Karpas-422 (cell line): ENCODE data around the gene COPZ1. TPM values are rescaled to one million over a fixed set of nuclear protein-coding genes. Genes with fewer than 3 reads are reported as not detected.
A peak's percentile ranks its signal among the peaks of the same experiment; 100 is the strongest.

Source experiments
- DNase-seq: peaks from one replicate; pipeline ENCODE4 v3.0.0-alpha.2; 2015
- H2AFZ ChIP-seq: fragments of 200-600 bp; sonication (generic); 2 replicates; pipeline ENCODE4 v1.6.1; 2014; ENCODE audit warnings: antibody characterized with exemption, low read length, mixed read lengths
- H3K27ac ChIP-seq: fragments of 200-600 bp; sonication (generic); 2 replicates; pipeline ENCODE4 v1.5.1; 2014; ENCODE audit warnings: mild to moderate bottlenecking, low read length, moderate library complexity
- H3K27me3 ChIP-seq: fragments of 200-600 bp; sonication (generic); 2 replicates; pipeline ENCODE4 v1.6.1; 2014; ENCODE audit warnings: low read length, mixed read lengths
- H3K36me3 ChIP-seq: fragments of 200-600 bp; sonication (generic); 2 replicates; pipeline ENCODE4 v1.6.1; 2014; ENCODE audit warnings: low read length, mixed read lengths; ENCODE audit not compliant: insufficient read depth
- H3K4me1 ChIP-seq: fragments of 200-600 bp; sonication (generic); 2 replicates; pipeline ENCODE4 v1.6.1; 2014; ENCODE audit warnings: mild to moderate bottlenecking, low read length, mixed read lengths
- H3K4me2 ChIP-seq: fragments of 200-600 bp; sonication (generic); 2 replicates; pipeline ENCODE4 v1.6.1; 2014; ENCODE audit warnings: low read length, low read depth, mild to moderate bottlenecking; ENCODE audit not compliant: poor library complexity, severe bottlenecking
- H3K4me3 ChIP-seq: fragments of 200-600 bp; sonication (generic); 2 replicates; pipeline ENCODE4 v1.5.1; 2014; ENCODE audit warnings: mild to moderate bottlenecking, antibody characterized with exemption, low read length, mixed read lengths
- H3K79me2 ChIP-seq: fragments of 200-600 bp; sonication (generic); 2 replicates; pipeline ENCODE4 v1.6.1; 2014; ENCODE audit warnings: mild to moderate bottlenecking, low read length, mixed read lengths
- H3K9ac ChIP-seq: fragments of 200-600 bp; sonication (generic); 2 replicates; pipeline ENCODE4 v1.6.0; 2014; ENCODE audit warnings: low read length
- H3K9me2 ChIP-seq: fragments of 200-600 bp; sonication (generic), shearing (Covaris generic); replicated peaks from 2 replicates; pipeline ENCODE4 v1.6.0; 2014; ENCODE audit warnings: mild to moderate bottlenecking, low read length, moderate library complexity; ENCODE audit not compliant: insufficient read depth
- H3K9me3 ChIP-seq: fragments of 300-700, 200-600 bp; sonication (generic); 2 replicates; pipeline ENCODE4 v1.6.1; 2014; ENCODE audit warnings: low read length, mixed read lengths
- H4K20me1 ChIP-seq: fragments of 200-600 bp; sonication (generic); 2 replicates; pipeline ENCODE4 v1.6.1; 2014; ENCODE audit warnings: mild to moderate bottlenecking, antibody characterized with exemption, low read length, low read depth; ENCODE audit not compliant: insufficient read depth
- total RNA-seq: library from RNA; depleted of rRNA; stranded (reverse); fragments of >200 nt; shearing (Covaris generic); gene quantifications from 2 replicates; pipeline ENCODE4 v1.2.3, GENCODE V29; 2014; ENCODE audit warnings: low replicate concordance

The COPZ1 gene
- total RNA-seq, 1 experiment from 2014 or later = 164 TPM

GRCh38 chr12:54300225-54300731 is 24.7 kb upstream of the COPZ1 start:
- no peak overlapping the region for H3K4me3 ChIP-seq
- no peak overlapping the region for H3K27ac ChIP-seq
- peak overlapping the region; percentile 30 for H3K4me2 ChIP-seq
- H3K9me3 ChIP-seq = no peaks in the 10 kb centered on the region
- H3K9me2 ChIP-seq = no peaks in the 10 kb centered on the region
- H3K36me3 ChIP-seq = no peaks in the 10 kb centered on the region
- no peaks in the 10 kb centered on the region for H4K20me1 ChIP-seq
- no peak overlapping the region for H2AFZ ChIP-seq
- 0 out of 2 replicates have a peak overlapping the region, but pooled peaks have one; percentile 4 for H3K9ac ChIP-seq
- H3K27me3 ChIP-seq = no peaks in the 10 kb centered on the region
- no peaks in the 10 kb centered on the region for H3K79me2 ChIP-seq
- peaks cover 33% of the 10 kb centered on the region for H3K4me1 ChIP-seq
- no peak for DNase-seq

GRCh38 chr12:54300732-54301427 is 24.1 kb upstream of the COPZ1 start, which contains the start of gene NFE2:
Gene NFE2, minus strand, starts transcription at chr12:54301015. Its CDS starts 5,767 bp downstream, at chr12:54295248.
- H2AFZ ChIP-seq = no peak within 1 kb of the TSS
- DNase-seq = peak; percentile 56
- H3K27ac ChIP-seq = no peak within 1 kb of the TSS

DNA sequence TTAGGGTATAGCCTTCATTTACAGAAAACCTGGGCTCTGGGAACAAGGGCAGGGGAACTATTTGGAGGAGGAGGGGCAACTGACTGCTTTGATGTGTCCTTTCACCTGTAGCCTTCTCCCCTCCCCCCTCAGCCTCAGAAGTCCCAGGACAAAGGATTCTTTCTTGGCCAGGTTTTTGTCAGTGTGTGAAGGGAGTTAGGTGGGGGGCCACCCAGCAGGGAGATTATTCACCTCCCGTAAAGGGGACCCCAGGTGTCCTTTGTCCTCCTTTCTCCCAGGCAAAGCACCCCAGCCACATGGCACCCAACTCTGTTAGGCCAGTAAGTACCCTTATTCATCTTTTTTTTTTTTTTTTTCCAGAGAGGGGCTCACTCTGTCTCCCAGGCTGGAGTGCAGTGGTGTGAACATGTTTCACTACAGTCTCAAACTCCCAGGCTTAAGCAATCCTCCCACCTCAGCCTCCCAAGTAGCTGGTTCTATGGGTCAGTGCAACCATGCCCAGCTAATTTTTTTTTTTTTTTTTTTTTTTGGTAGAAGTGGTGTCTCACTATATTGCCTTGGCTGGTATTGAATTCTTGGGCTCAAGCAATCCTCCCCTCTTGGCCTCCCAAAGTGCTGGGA is 23.4 kb upstream of the COPZ1 start:
- Histone ChIP-seq H3K27ac (no peak overlapping the region), H3K4me3 (no peak overlapping the region), H3K9ac (no peak overlapping the region), H3K4me2 (no peak overlapping the region), H3K27me3 (no peaks in the 10 kb centered on the region), H3K9me2 (no peaks in the 10 kb centered on the region), H3K36me3 (no peaks in the 10 kb centered on the region), H3K79me2 (no peaks in the 10 kb centered on the region), H2AFZ (no peak overlapping the region), H3K9me3 (no peaks in the 10 kb centered on the region), H3K4me1 (peaks cover 33% of the 10 kb centered on the region), H4K20me1 (no peaks in the 10 kb centered on the region)
- DNase-seq = no peak

More at GRCh38 chr12:54300732-54301427, 24.1 kb upstream of the COPZ1 start, which contains the start of gene NFE2:
- Histone ChIP-seq H4K20me1 (no peaks in the 10 kb centered on the region), H3K36me3 (no peaks in the 10 kb centered on the region), H3K9me3 (no peaks in the 10 kb centered on the region), H3K9me2 (no peaks in the 10 kb centered on the region), H3K9ac (0 out of 2 replicates have a peak within 1 kb of the TSS, but pooled peaks have one; percentile 4), H3K4me2 (peak within 1 kb of the TSS; percentile 30), H3K4me1 (peaks cover 33% of the 10 kb centered on the region), H3K4me3 (no peak within 1 kb of the TSS), H3K27me3 (no peaks in the 10 kb centered on the region), H3K79me2 (no peaks in the 10 kb centered on the region)

DNA sequence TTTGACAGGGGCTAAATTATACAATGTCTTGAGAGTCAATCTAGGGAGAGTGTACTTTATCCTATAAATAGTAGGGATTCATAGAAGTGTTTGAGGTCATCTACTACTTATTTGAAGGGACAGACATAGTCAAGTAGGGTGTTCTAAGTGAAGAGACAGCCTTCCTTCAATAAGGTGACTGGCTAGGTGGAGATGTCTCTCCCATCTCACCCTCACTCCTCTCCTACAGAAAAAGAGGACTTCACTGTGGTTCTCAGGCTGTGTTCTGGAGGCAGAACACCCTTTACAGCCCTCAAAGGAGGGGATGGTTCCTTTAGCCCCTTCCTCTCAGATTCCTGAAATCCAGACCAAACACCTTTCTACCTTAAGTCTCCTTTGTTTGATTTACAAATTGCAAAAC is 21.3 kb upstream of the COPZ1 start:
- Histone ChIP-seq H3K27me3 (no peaks in the 10 kb centered on the region), H4K20me1 (no peaks in the 10 kb centered on the region), H3K27ac (no peak overlapping the region), H2AFZ (no peak overlapping the region), H3K9me2 (no peaks in the 10 kb centered on the region), H3K4me3 (no peak overlapping the region), H3K9me3 (no peaks in the 10 kb centered on the region), H3K4me2 (no peak overlapping the region), H3K36me3 (no peaks in the 10 kb centered on the region), H3K9ac (no peak overlapping the region), H3K4me1 (peaks cover 33% of the 10 kb centered on the region), H3K79me2 (no peaks in the 10 kb centered on the region)
- DNase-seq = no peak

GRCh38 chr12:54304187-54304810 is 20.6 kb upstream of the COPZ1 start:
- peak overlapping the region; percentile 39; the same call in 1 of the 2 replicates for H3K9ac ChIP-seq

DNA sequence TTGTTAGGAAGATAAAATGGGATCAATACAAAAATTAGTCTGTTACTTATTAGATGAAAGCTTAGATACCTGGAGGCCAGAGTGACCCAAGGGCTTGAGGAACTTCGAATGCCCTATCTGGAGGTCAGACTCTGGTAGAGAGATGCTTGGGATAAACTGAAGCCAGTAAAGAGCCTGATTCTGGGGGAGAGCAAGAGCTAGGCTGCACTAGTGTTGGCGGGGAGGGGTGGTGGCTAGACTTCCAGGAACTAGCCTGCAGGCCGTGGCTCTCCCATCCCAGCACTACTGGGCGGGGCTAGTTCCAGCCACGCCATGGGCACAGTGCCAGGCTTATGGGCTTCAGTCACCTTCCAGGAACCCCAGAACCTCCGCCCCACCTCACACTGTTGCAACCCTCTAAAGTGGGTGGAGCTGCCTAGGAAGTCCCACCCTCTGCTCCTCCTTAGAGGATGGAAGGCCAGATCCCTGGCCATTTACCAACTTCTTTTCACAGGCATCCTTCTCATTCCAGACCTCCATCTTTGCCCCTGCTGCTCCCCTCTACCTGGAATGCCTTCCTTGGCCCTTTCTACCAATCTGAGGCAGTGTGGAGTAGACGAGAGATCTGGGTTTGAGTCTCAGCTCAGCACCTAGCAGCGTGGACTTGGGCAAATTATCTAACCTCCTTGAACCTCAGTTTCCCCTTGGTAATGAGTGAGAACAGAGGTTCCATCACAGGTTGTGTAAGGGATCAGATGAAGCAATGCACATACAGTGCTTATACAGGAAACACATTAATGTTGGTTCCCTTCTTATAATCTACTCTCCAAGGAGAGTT is 17.8 kb upstream of the COPZ1 start:
- Histone ChIP-seq H3K27ac (no peak overlapping the region), H3K9me3 (no peaks in the 10 kb centered on the region), H3K9ac (no peak overlapping the region), H3K4me3 (no peak overlapping the region), H3K9me2 (no peaks in the 10 kb centered on the region), H2AFZ (no peak overlapping the region), H3K27me3 (no peaks in the 10 kb centered on the region), H3K4me1 (peaks cover 19% of the 10 kb centered on the region), H3K4me2 (no peak overlapping the region), H4K20me1 (no peaks in the 10 kb centered on the region), H3K79me2 (no peaks in the 10 kb centered on the region), H3K36me3 (no peaks in the 10 kb centered on the region)
- DNase-seq = peak; percentile 67

More at GRCh38 chr12:54304187-54304810, 20.6 kb upstream of the COPZ1 start:
- H3K79me2 ChIP-seq = no peaks in the 10 kb centered on the region
- H3K4me3 ChIP-seq = no peak overlapping the region; the same call in 1 of the 2 replicates
- H3K27me3 ChIP-seq = no peaks in the 10 kb centered on the region
- H3K27ac ChIP-seq = no peak overlapping the region
- H3K9me2 ChIP-seq = no peaks in the 10 kb centered on the region
- peak overlapping the region; percentile 59 for H3K4me2 ChIP-seq
- no peaks in the 10 kb centered on the region for H3K36me3 ChIP-seq
- H4K20me1 ChIP-seq = no peaks in the 10 kb centered on the region
- H2AFZ ChIP-seq = no peak overlapping the region
- peak; percentile 66 for DNase-seq
- no peaks in the 10 kb centered on the region for H3K9me3 ChIP-seq
- H3K4me1 ChIP-seq = peaks cover 33% of the 10 kb centered on the region

GRCh38 chr12:54311051-54311450 is 13.9 kb upstream of the COPZ1 start:
- no peaks in the 10 kb centered on the region for H3K36me3 ChIP-seq
- no peaks in the 10 kb centered on the region for H3K79me2 ChIP-seq
- H2AFZ ChIP-seq = no peak overlapping the region
- H4K20me1 ChIP-seq = no peaks in the 10 kb centered on the region
- no peak overlapping the region for H3K27ac ChIP-seq
- no peaks in the 10 kb centered on the region for H3K27me3 ChIP-seq
- no peak overlapping the region for H3K4me2 ChIP-seq
- H3K4me3 ChIP-seq = no peak overlapping the region
- H3K9ac ChIP-seq = no peak overlapping the region
- no peaks in the 10 kb centered on the region for H3K4me1 ChIP-seq
- H3K9me3 ChIP-seq = no peaks in the 10 kb centered on the region
- H3K9me2 ChIP-seq = no peaks in the 10 kb centered on the region
- DNase-seq = no peak
